ENCODE measurements around the gene KRT82. TPM values are rescaled to one million over a fixed set of nuclear protein-coding genes. Genes with fewer than 3 reads are reported as not detected.

The KRT82 gene
- total RNA-seq, 1 donor from 2014 or later = not detected

GRCh38 chr12:52446367-52447045, 40.4 kb upstream of the KRT82 start:
- no peak for DNase-seq
- no peak for ATAC-seq
- Histone ChIP-seq H3K27ac (no peak overlapping the region), H3K9me3 (no peaks in the 10 kb centered on the region), H3K4me3 (no peak overlapping the region), H3K36me3 (no peaks in the 10 kb centered on the region), H3K4me1 (no peaks in the 10 kb centered on the region), H3K27me3 (ENCODE audit: low read depth) (peaks cover 3% of the 10 kb centered on the region)
- intact Hi-C loops (cut with DNase I) = no loop called here
- no peak for TF ChIP-seq CTCF (IDR thresholded peaks at IDR 0.05)

GRCh38 chr12:52445876-52446275, 39.7 kb upstream of the KRT82 start:
- Histone ChIP-seq H3K27me3 (ENCODE audit: low read depth) (peaks cover 7% of the 10 kb centered on the region), H3K36me3 (no peaks in the 10 kb centered on the region), H3K9me3 (no peaks in the 10 kb centered on the region), H3K4me1 (no peaks in the 10 kb centered on the region), H3K27ac (no peak overlapping the region), H3K4me3 (no peak overlapping the region)
- no peak for TF ChIP-seq CTCF (IDR thresholded peaks at IDR 0.05)
- intact Hi-C loops (cut with DNase I) = no loop called here
- DNase-seq (no peak), ATAC-seq (no peak)

- no peak for ATAC-seq
- TF ChIP-seq CTCF (IDR thresholded peaks at IDR 0.05) = no peak
- intact Hi-C loops (cut with DNase I) = no loop called here
- H3K36me3 ChIP-seq = no peaks in the 10 kb centered on the region
- no peak overlapping the region for H3K27ac ChIP-seq
- H3K4me3 ChIP-seq = no peak overlapping the region
- no peaks in the 10 kb centered on the region for H3K9me3 ChIP-seq
- no peak for DNase-seq
- no peaks in the 10 kb centered on the region for H3K4me1 ChIP-seq
- H3K27me3 ChIP-seq (ENCODE audit: low read depth) = peaks cover 7% of the 10 kb centered on the region
These were observed 38.8 kb upstream of the KRT82 start for GRCh38 chr12:52444647-52445595.

GRCh38 chr12:52443966-52444365, 37.8 kb upstream of the KRT82 start:
- Histone ChIP-seq H3K36me3 (no peaks in the 10 kb centered on the region), H3K4me1 (no peaks in the 10 kb centered on the region), H3K27ac (no peak overlapping the region), H3K27me3 (ENCODE audit: low read depth) (peaks cover 7% of the 10 kb centered on the region), H3K4me3 (no peak overlapping the region), H3K9me3 (no peaks in the 10 kb centered on the region)
- intact Hi-C loops (cut with DNase I) = no loop called here
- TF ChIP-seq CTCF (IDR thresholded peaks at IDR 0.05) = no peak
- no peak for ATAC-seq
- no peak for DNase-seq

GRCh38 chr12:52442600-52443061, 36.5 kb upstream of the KRT82 start:
- no peak overlapping the region for H3K4me3 ChIP-seq
- intact Hi-C loops (cut with DNase I) = no loop called here

More at GRCh38 chr12:52442600-52443061, 36.5 kb upstream of the KRT82 start:
- H3K9me3 ChIP-seq = no peaks in the 10 kb centered on the region
- no peak for TF ChIP-seq CTCF (IDR thresholded peaks at IDR 0.05)
- no peaks in the 10 kb centered on the region for H3K4me1 ChIP-seq
- H3K36me3 ChIP-seq = no peaks in the 10 kb centered on the region
- ATAC-seq (no peak), DNase-seq (no peak)
- peaks cover 7% of the 10 kb centered on the region for H3K27me3 ChIP-seq (ENCODE audit: low read depth)
- no peak overlapping the region for H3K27ac ChIP-seq
